GM12878 (cell line): ENCODE measurements around the gene DNAJC6. TPM values are rescaled to one million over a fixed set of nuclear protein-coding genes. Genes with fewer than 3 reads are reported as not detected.

ENCODE experiments used
- ATAC-seq: fragments of 200-7000 bp; cut with Tn5 transposase; 3 replicates; pipeline ENCODE4 v1.9.1; 2020; ENCODE audit warnings: mild to moderate bottlenecking, moderate library complexity
- BruUV-seq: library from RNA; stranded (reverse); fragments of 400-500 nt; replicated peaks from 2 replicates; lab custom pipeline; 2021; lab: Mats Ljungman, UMichigan
- CTCF ChIA-PET: fragments of 300-600 bp; sonication (Branson Sonifier 250); formaldehyde crosslinking; extraction: SDS; loops from one replicate; lab custom pipeline; 2021; ENCODE audit warnings: inconsistent platforms; lab: Yijun Ruan, JAX
- POLR2A ChIA-PET: fragments of 350-600 bp; formaldehyde crosslinking; extraction: SDS; loops from one replicate; lab custom pipeline; 2021; ENCODE audit warnings: inconsistent platforms; lab: Charles Lee
- RAD21 ChIA-PET: fragments of 300-600 bp; sonication (Branson Sonifier 250); formaldehyde crosslinking; loops from one replicate; lab custom pipeline; 2023; ENCODE audit warnings: antibody characterized with exemption; ENCODE audit not compliant: unreplicated experiment; lab: Charles Lee
- SMC1A ChIA-PET: fragments of 300-600 bp; sonication (Branson Sonifier 250); formaldehyde crosslinking; loops from one replicate; lab custom pipeline; 2023; ENCODE audit not compliant: unreplicated experiment, uncharacterized antibody; lab: Charles Lee
- DNase-seq: peaks from one replicate; pipeline ENCODE4 v3.0.0-alpha.2; 2011; ENCODE audit warnings: low read depth, low spot score
- FAIRE-seq: peaks from 3 replicates; lab custom pipeline; 2011; peaks lifted over from hg19 to GRCh38; lab: Jason Lieb, UNC
- H2AFZ ChIP-seq: 2 replicates; pipeline ENCODE4 v1.6.0; 2011; ENCODE audit warnings: low read depth, low read length, control low read depth; ENCODE audit not compliant: control insufficient read depth
- H3K27ac ChIP-seq: 2 replicates; pipeline ENCODE4 v1.5.1; 2011; ENCODE audit warnings: control low read depth; ENCODE audit not compliant: control insufficient read depth, insufficient read depth
- H3K27me3 ChIP-seq, 2 experiments: replicated peaks in 1 of 2; 2 replicates each; pipeline versions ENCODE4 v1.6.0 to v1.6.1; 2011; ENCODE audit warnings: low read length in 1 of 2; ENCODE audit not compliant: control insufficient read depth in 2 of 2, insufficient read depth in 2 of 2
- H3K36me3 ChIP-seq, 2 experiments: 2 replicates each; pipeline ENCODE4 v1.5.1; 2011; ENCODE audit warnings: low read length in 1 of 2; ENCODE audit not compliant: control insufficient read depth in 2 of 2, insufficient read depth in 2 of 2
- H3K4me1 ChIP-seq: 2 replicates; pipeline ENCODE4 v1.6.1; 2011; ENCODE audit warnings: mild to moderate bottlenecking, low read length, moderate library complexity, mixed read lengths; ENCODE audit not compliant: control insufficient read depth, insufficient read depth
- H3K4me2 ChIP-seq: 2 replicates; pipeline ENCODE4 v1.6.0; 2011; ENCODE audit warnings: control low read depth; ENCODE audit not compliant: control insufficient read depth, insufficient read depth
- H3K4me3 ChIP-seq: fragments of 200-600 bp; sonication (generic); 2 replicates; pipeline ENCODE4 v1.5.1; 2016
- H3K79me2 ChIP-seq: 2 replicates; pipeline ENCODE4 v1.6.0; 2011; ENCODE audit warnings: low read length; ENCODE audit not compliant: control insufficient read depth, insufficient read depth
- H3K9ac ChIP-seq: 2 replicates; pipeline ENCODE4 v1.8.0; 2011; ENCODE audit warnings: low read length, control low read depth, mixed read lengths; ENCODE audit not compliant: control insufficient read depth, insufficient read depth
- H3K9me3 ChIP-seq: replicated peaks from 3 replicates; pipeline ENCODE4 v1.5.1; 2011; ENCODE audit warnings: mild to moderate bottlenecking, low read length; ENCODE audit not compliant: control insufficient read depth, insufficient read depth
- H4K20me1 ChIP-seq: 2 replicates; pipeline ENCODE4 v1.6.0; 2011; ENCODE audit not compliant: control insufficient read depth, insufficient read depth
- BCL11A ChIP-seq: IDR thresholded peaks from 2 replicates; pipeline ENCODE4 v1.6.1; 2011; ENCODE audit warnings: low read depth, low read length
- BHLHE40 ChIP-seq, 2 experiments: fragments of 450-650 bp in 1 of 2; IDR thresholded peaks; 2 replicates each; pipeline ENCODE4 v1.6.1; 2011 to 2017; ENCODE audit warnings: low read depth in 2 of 2, borderline replicate concordance in 1 of 2, improper control_type of control experiment in 1 of 2, low read length in 1 of 2, mild to moderate bottlenecking in 1 of 2
- DPF2 ChIP-seq: fragments of 450-650 bp; IDR thresholded peaks from 2 replicates; pipeline ENCODE4 v1.6.1; 2017; ENCODE audit warnings: mild to moderate bottlenecking
- EGR1 ChIP-seq, 2 experiments: IDR thresholded peaks; 1 replicate in 1 of 2; 2 replicates in 1 of 2; pipeline ENCODE4 v1.6.1; 2011 to 2012; ENCODE audit warnings: low read depth in 2 of 2, low read length in 2 of 2, borderline replicate concordance in 1 of 2, mild to moderate bottlenecking in 1 of 2, moderate library complexity in 1 of 2
- FOS ChIP-seq: IDR thresholded peaks from 3 replicates; pipeline ENCODE4 v1.6.1; 2011; ENCODE audit warnings: borderline replicate concordance; ENCODE audit not compliant: insufficient read length; ENCODE audit errors: extremely low read depth
- MEF2B ChIP-seq: fragments of 450-650 bp; IDR thresholded peaks from 2 replicates; pipeline ENCODE4 v1.6.1; 2018; ENCODE audit warnings: mild to moderate bottlenecking, moderate library complexity; ENCODE audit not compliant: partially characterized antibody, poor library complexity, severe bottlenecking
- MTA2 ChIP-seq: fragments of 450-650 bp; IDR thresholded peaks from 2 replicates; pipeline ENCODE4 v1.6.1; 2016; ENCODE audit warnings: low read depth, mild to moderate bottlenecking, moderate library complexity
- NBN ChIP-seq: fragments of 450-650 bp; IDR thresholded peaks from 2 replicates; pipeline ENCODE4 v1.6.1; 2016
- NFXL1 ChIP-seq: fragments of 450-650 bp; IDR thresholded peaks from 2 replicates; pipeline ENCODE4 v1.6.1; 2017; ENCODE audit warnings: antibody characterized with exemption, mild to moderate bottlenecking, borderline replicate concordance
- RCOR1 ChIP-seq: conservative IDR thresholded peaks from 2 replicates; pipeline ENCODE4 v1.6.1; 2012; ENCODE audit warnings: low read depth, low read length, improper control_type of control experiment
- RFX5 ChIP-seq: IDR thresholded peaks from 2 replicates; pipeline ENCODE4 v1.6.1; 2011; ENCODE audit warnings: low read depth, low read length, improper control_type of control experiment
- SIX5 ChIP-seq: IDR thresholded peaks from 2 replicates; pipeline ENCODE4 v1.6.1; 2011; ENCODE audit warnings: mild to moderate bottlenecking, low read depth, low read length, moderate library complexity; ENCODE audit not compliant: severe bottlenecking
- SUZ12 ChIP-seq: fragments of 200-600 bp; sonication (generic); IDR thresholded peaks from one replicate; pipeline ENCODE4 v1.6.1; 2018; ENCODE audit warnings: antibody characterized with exemption, mild to moderate bottlenecking; ENCODE audit not compliant: unreplicated experiment
- TCF3 ChIP-seq: IDR thresholded peaks from 2 replicates; pipeline ENCODE4 v1.6.1; 2012; ENCODE audit warnings: low read depth, mild to moderate bottlenecking, low read length, borderline replicate concordance; ENCODE audit not compliant: insufficient read depth
- ZNF274 ChIP-seq: IDR thresholded peaks from one replicate; pipeline ENCODE4 v1.8.0; 2011; ENCODE audit not compliant: insufficient read length, insufficient read depth
- ZNF384 ChIP-seq: IDR thresholded peaks from 2 replicates; pipeline ENCODE4 v1.6.1; 2012; ENCODE audit warnings: low read depth, mild to moderate bottlenecking, low read length, improper control_type of control experiment, borderline replicate concordance
- WGBS: methylation state at CpG from one replicate; pipeline ENCODE4 v1.1.6; 2016; ENCODE audit warnings: low lambda C conversion rate; ENCODE audit not compliant: insufficient replicate concordance, insufficient coverage; ENCODE audit errors: missing lambda C conversion rate; 5-methylcytosine and 5-hydroxymethylcytosine counted together
- in situ Hi-C: fragments of 300-500 bp; cut with MboI; formaldehyde crosslinking; loops from 9 replicates; pipeline ENCODE4 v1.14.3; 2018; ENCODE audit warnings: mixed read lengths
- intact Hi-C: fragments of 100-400 bp; cut with micrococcal nuclease; formaldehyde crosslinking; loops from one replicate; pipeline ENCODE4 v1.14.2; 2022; ENCODE audit not compliant: unreplicated experiment
- polyA plus RNA-seq, 11 experiments: library from polyadenylated mRNA; depleted of rRNA in 4 of 11; unstranded in 6 of 11; stranded (reverse) in 5 of 11; fragments of >200 nt; fragmentation: Nextera tagmentation in 4 of 11; fragmentation: Illumina TruSeq in 1 of 11; extraction: Ambion mirVana in 4 of 11; extraction: Trizol in 1 of 11; gene quantifications; 1 replicate in 1 of 11; 2 replicates in 10 of 11; pipeline versions ENCODE4 v1.2.1 to v1.2.3, GENCODE V29; 2011 to 2016; ENCODE audit warnings: inconsistent platforms in 2 of 11, missing spikeins in 2 of 11, low read depth in 1 of 11
- total RNA-seq, 4 experiments: library from RNA; depleted of rRNA in 3 of 4; stranded (reverse); fragments of >200 nt in 3 of 4; fragmentation: Illumina TruSeq in 1 of 4; extraction: Trizol in 1 of 4; gene quantifications; 2 replicates each; pipeline versions ENCODE4 v1.2.1 to v1.2.3, GENCODE V29; 2013 to 2021
- TF ChIP-seq, protein P1 (sequence below): IDR thresholded peaks from 2 replicates; pipeline ENCODE4 v1.6.1; 2011; ENCODE audit warnings: borderline replicate concordance, low read depth, mild to moderate bottlenecking, moderate library complexity, low read length; ENCODE audit not compliant: insufficient read depth, poor library complexity, severe bottlenecking
- TF ChIP-seq, protein P2 (sequence below): fragments of 150-350 bp; IDR thresholded peaks from 2 replicates; pipeline ENCODE4 v1.6.1; 2014; ENCODE audit warnings: mild to moderate bottlenecking, low read depth, low read length

DNAJC6 gene
- total and polyA plus RNA-seq, 10 of the 15 experiments (the other 5 are each of a cell fraction or from before 2014, with no cell fraction given): 0.08 to 4.3 (median 2.7) TPM

DNA sequence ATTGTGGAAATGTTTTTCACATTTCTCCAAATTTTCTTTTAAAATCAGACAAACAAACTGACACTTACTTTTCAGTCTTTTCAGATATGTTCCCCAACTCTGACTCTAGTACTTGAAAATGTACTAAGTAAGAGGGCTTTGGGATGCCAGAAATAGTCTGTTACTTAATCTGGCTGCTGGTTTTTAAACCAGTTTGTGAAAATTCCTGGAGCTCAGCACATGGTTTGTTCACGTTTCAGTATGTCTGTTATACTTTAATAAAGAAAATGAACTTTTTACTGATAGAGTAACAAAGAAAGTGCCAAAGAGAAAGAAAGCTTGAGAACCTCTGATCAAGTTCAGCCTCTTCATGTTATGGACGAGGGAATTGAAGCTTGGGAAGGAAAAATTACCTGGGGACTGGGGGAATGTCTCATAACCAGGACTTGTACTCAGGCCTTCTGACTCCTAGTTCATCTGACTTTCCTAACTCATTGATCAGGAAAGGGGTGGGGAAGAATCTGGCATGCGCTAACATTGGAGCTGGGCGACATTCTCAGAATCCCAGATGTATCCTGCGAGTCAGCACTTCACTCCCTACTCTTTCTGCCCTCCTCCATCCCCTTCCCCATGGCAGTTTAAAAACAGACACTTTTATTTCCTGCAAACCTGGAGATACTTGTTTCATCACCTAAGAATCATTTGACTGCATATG, 30.8 kb upstream of the DNAJC6 start (continued):
- no peak for TF ChIP-seq EGR1 (IDR thresholded peaks at IDR 0.05; ENCODE audit: borderline replicate concordance in 1 of 2, low read depth in 2 of 2, low read length in 2 of 2)
- TF ChIP-seq DPF2: no peak
- TF ChIP-seq SIX5: no peak
- no peak for TF ChIP-seq ZNF384
- TF ChIP-seq, protein P1, sequence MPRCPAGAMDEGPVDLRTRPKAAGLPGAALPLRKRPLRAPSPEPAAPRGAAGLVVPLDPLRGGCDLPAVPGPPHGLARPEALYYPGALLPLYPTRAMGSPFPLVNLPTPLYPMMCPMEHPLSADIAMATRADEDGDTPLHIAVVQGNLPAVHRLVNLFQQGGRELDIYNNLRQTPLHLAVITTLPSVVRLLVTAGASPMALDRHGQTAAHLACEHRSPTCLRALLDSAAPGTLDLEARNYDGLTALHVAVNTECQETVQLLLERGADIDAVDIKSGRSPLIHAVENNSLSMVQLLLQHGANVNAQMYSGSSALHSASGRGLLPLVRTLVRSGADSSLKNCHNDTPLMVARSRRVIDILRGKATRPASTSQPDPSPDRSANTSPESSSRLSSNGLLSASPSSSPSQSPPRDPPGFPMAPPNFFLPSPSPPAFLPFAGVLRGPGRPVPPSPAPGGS: no peak

DNA sequence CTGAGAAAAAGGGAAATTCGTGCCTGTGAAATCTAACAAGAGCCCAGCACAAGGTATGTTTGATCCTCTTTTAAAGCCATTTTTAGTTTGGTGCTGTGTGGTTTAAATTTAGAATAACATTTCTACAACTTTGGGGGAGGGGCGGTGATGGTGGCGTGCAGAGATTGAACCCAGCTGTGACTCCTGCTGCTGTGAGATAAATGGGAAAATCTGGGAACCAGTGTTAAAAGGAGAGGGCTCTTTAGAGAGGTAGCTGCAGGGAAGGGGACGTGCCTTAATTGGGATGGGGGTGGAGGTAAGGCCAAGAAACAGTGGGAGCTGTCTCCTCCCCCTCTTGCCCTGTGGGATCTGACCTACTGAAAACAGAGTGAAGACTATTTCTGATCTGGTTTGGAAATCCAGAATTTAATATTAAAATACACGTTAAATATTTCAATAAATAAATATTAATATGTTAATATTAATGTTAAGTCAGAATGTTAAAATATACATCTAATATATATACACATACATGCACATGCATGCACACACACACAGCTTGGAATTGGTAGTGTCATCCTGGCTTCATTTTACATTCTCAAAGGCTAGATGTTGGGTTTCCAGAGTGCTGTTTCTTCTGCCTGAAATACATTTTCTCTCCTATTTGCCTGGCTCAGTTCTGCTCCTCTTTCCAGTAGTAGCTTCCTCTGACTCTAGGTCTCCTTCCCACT, 30.1 kb upstream of the DNAJC6 start:
- WGBS: 47% methylated on average over 5 of the region's 5 CpGs
- H3K4me1 ChIP-seq: no peaks in the 10 kb centered on the region
- ChIA-PET CTCF (no interaction called here), SMC1A (no interaction called here), POLR2A (no interaction called here), RAD21 (no interaction called here)
- H3K4me2 ChIP-seq: no peak overlapping the region
- H3K4me3 ChIP-seq: no peak overlapping the region
- no peaks in the 10 kb centered on the region; a peak in 1 of 4 replicates for H3K27me3 ChIP-seq
- H2AFZ ChIP-seq: no peak overlapping the region
- in situ Hi-C loops: no loop called here
- no peaks in the 10 kb centered on the region for H3K79me2 ChIP-seq
- FAIRE-seq (no peak), DNase-seq (no peak), ATAC-seq (no peak)
- no TSS peak for BruUV-seq
- no peaks in the 10 kb centered on the region for H3K36me3 ChIP-seq
- no peaks in the 10 kb centered on the region for H4K20me1 ChIP-seq
- no peaks in the 10 kb centered on the region for H3K9me3 ChIP-seq
- intact Hi-C loops: no loop called here
- H3K27ac ChIP-seq: no peak overlapping the region
- no peak overlapping the region for H3K9ac ChIP-seq
- TF ChIP-seq SIX5 (no peak), RCOR1 (no peak), RFX5 (no peak), TCF3 (no peak), NBN (no peak), NFXL1 (no peak), BCL11A (no peak), SUZ12 (no peak), MTA2 (no peak), MEF2B (no peak), ZNF274 (no peak), BHLHE40 (IDR thresholded peaks at IDR 0.05; ENCODE audit: borderline replicate concordance in 1 of 2, low read depth in 2 of 2, low read length in 1 of 2) (no peak), FOS (no peak)
- TF ChIP-seq, protein P2, sequence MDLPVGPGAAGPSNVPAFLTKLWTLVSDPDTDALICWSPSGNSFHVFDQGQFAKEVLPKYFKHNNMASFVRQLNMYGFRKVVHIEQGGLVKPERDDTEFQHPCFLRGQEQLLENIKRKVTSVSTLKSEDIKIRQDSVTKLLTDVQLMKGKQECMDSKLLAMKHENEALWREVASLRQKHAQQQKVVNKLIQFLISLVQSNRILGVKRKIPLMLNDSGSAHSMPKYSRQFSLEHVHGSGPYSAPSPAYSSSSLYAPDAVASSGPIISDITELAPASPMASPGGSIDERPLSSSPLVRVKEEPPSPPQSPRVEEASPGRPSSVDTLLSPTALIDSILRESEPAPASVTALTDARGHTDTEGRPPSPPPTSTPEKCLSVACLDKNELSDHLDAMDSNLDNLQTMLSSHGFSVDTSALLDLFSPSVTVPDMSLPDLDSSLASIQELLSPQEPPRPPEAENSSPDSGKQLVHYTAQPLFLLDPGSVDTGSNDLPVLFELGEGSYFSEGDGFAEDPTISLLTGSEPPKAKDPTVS: no peak
